Ishikawa (cell line): Measurements from ENCODE around the gene BID.

Experiments used
- CEBPB ChIP-seq: IDR thresholded peaks from 2 replicates; pipeline ENCODE4 v1.6.1; 2012
- CREB1 ChIP-seq: IDR thresholded peaks from 2 replicates; pipeline ENCODE4 v1.6.1; 2012; ENCODE audit warnings: low read depth
- EGR1 ChIP-seq: IDR thresholded peaks from 2 replicates; pipeline ENCODE4 v1.6.1; 2012
- EP300 ChIP-seq: IDR thresholded peaks from 2 replicates; pipeline ENCODE4 v1.6.1; 2012; ENCODE audit warnings: borderline replicate concordance
- FOXM1 ChIP-seq: IDR thresholded peaks from 2 replicates; pipeline ENCODE4 v1.6.1; 2012; ENCODE audit warnings: low read depth, borderline replicate concordance
- NFIC ChIP-seq: IDR thresholded peaks from 2 replicates; pipeline ENCODE4 v1.6.1; 2012
- RAD21 ChIP-seq: IDR thresholded peaks from 2 replicates; pipeline ENCODE4 v1.6.1; 2012; ENCODE audit warnings: low read depth
- TAF1 ChIP-seq: IDR thresholded peaks from 2 replicates; pipeline ENCODE4 v1.6.1; 2012; ENCODE audit warnings: low read depth, mild to moderate bottlenecking
- TCF12 ChIP-seq: IDR thresholded peaks from 2 replicates; pipeline ENCODE4 v1.6.1; 2012; ENCODE audit warnings: low read depth
- TEAD4 ChIP-seq: IDR thresholded peaks from 2 replicates; pipeline ENCODE4 v1.6.1; 2012
- YY1 ChIP-seq: IDR thresholded peaks from 2 replicates; pipeline ENCODE4 v1.6.1; 2012; ENCODE audit warnings: low read depth
- ZBTB7A ChIP-seq: IDR thresholded peaks from 2 replicates; pipeline ENCODE4 v1.6.1; 2012; ENCODE audit warnings: low read depth
- TF ChIP-seq, protein P1 (sequence below): IDR thresholded peaks from 2 replicates; pipeline ENCODE4 v1.6.1; 2012
- TF ChIP-seq, protein P2 (sequence below): IDR thresholded peaks from 2 replicates; pipeline ENCODE4 v1.6.1; 2012; ENCODE audit warnings: low read depth, mild to moderate bottlenecking
- TF ChIP-seq, protein P3 (sequence below): IDR thresholded peaks from 2 replicates; pipeline ENCODE4 v1.6.1; 2012

BID gene

DNA sequence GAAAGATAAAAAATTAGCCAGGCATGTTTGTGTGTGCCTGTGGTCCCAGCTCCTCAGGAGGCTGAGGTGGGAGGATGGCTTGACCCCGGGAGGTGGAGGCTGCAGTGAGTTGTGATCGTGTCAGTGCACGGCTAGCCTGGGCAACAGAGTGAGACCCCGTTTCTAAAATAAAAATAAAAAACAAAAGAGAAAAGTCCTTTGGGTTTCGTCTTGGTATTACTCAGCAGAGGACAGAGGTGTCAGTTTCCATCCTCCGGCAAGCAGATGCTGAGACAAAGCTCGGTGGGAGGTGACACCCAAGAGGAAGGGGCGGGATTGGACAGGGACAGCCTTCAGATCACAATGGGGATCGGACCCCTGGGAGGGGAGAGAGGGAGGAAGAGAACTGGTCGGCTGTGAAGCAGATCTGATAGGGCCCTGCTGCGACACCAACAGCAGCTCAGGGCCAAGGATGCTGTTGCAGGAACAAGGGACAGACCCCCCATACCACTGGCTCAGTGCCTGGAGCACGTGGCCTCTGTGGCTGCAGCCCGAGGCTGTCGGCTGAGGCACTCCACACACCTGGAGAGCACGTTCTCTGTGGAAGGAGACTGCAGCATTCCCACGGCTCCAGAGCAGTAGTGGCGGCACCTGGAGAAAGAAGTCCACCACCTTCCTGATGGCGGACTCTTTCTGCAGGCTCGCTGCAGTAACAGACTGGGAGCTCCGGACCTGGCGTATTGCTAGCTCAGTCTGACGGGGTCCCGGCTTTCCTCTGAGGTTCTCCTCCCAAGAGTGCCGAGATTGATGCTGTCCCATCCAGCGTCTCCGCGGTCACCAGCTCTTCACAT, 5.2 kb upstream of the BID start:
- TF ChIP-seq, protein P1, sequence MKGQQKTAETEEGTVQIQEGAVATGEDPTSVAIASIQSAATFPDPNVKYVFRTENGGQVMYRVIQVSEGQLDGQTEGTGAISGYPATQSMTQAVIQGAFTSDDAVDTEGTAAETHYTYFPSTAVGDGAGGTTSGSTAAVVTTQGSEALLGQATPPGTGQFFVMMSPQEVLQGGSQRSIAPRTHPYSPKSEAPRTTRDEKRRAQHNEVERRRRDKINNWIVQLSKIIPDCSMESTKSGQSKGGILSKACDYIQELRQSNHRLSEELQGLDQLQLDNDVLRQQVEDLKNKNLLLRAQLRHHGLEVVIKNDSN = peak; percentile 15; the same call in 1 of the 2 replicates
- TF ChIP-seq TAF1 = no peak

DNA sequence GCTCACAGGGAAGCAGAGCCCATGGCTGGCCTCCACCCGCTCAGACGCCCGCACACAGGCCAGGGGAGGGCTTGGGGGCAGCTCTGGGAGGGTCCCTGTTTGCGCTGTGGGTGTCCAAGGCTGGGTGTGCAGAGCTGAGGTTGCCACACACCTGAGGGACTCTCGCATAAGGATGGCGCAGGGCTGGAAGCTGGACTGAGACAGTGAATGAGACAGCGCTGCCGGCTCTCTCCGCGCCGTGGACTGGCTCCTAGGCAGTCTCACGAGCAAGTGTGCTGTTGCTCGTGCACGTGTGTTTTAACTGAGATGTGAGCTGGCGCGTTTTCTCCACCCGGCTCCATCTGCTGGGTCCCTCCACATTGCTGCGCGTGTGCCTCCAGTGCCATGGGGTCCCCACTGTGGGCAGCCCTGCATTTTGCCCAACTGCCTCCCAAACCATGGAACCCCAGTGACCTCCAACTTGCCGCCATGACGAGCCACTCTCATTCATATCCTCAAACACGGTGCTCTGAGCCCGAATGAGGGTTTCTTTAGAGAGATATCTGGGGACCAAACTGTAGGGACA, 4.2 kb upstream of the BID start:
- TF ChIP-seq, protein P2, sequence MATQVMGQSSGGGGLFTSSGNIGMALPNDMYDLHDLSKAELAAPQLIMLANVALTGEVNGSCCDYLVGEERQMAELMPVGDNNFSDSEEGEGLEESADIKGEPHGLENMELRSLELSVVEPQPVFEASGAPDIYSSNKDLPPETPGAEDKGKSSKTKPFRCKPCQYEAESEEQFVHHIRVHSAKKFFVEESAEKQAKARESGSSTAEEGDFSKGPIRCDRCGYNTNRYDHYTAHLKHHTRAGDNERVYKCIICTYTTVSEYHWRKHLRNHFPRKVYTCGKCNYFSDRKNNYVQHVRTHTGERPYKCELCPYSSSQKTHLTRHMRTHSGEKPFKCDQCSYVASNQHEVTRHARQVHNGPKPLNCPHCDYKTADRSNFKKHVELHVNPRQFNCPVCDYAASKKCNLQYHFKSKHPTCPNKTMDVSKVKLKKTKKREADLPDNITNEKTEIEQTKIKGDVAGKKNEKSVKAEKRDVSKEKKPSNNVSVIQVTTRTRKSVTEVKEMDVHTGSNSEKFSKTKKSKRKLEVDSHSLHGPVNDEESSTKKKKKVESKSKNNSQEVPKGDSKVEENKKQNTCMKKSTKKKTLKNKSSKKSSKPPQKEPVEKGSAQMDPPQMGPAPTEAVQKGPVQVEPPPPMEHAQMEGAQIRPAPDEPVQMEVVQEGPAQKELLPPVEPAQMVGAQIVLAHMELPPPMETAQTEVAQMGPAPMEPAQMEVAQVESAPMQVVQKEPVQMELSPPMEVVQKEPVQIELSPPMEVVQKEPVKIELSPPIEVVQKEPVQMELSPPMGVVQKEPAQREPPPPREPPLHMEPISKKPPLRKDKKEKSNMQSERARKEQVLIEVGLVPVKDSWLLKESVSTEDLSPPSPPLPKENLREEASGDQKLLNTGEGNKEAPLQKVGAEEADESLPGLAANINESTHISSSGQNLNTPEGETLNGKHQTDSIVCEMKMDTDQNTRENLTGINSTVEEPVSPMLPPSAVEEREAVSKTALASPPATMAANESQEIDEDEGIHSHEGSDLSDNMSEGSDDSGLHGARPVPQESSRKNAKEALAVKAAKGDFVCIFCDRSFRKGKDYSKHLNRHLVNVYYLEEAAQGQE = no peak
- TF ChIP-seq EGR1 (no peak), FOXM1 (no peak), YY1 (no peak), CEBPB (no peak), ZBTB7A (no peak), TEAD4 (no peak), CREB1 (no peak)
- TF ChIP-seq, protein P3, sequence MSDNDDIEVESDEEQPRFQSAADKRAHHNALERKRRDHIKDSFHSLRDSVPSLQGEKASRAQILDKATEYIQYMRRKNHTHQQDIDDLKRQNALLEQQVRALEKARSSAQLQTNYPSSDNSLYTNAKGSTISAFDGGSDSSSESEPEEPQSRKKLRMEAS = no peak
- TF ChIP-seq, protein P1 = no peak

DNA sequence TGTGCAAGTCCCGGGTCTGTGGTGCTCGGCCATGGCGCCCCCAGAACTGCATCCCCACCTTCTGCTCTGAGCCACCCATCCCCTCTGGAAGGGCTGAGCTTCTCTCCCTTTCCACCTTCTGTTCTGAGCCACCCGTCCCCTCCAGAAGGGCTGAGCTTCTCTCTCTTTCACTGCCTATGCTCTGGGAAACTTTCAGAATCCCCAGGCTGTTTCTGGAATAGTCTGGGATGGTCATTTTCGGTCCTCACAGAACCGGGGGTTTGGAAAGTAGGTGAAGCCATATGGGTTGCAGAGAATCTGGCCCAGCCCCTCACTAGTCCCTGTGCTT, 3.4 kb upstream of the BID start:
- TF ChIP-seq EGR1 (no peak), YY1 (no peak), TEAD4 (no peak), ZBTB7A (no peak), CEBPB (no peak), NFIC (no peak), EP300 (no peak), RAD21 (no peak), FOXM1 (no peak), TCF12 (no peak), CREB1 (no peak)
- TF ChIP-seq, protein P2 = no peak
- TF ChIP-seq, protein P1 = no peak
- TF ChIP-seq, protein P3 = no peak

DNA sequence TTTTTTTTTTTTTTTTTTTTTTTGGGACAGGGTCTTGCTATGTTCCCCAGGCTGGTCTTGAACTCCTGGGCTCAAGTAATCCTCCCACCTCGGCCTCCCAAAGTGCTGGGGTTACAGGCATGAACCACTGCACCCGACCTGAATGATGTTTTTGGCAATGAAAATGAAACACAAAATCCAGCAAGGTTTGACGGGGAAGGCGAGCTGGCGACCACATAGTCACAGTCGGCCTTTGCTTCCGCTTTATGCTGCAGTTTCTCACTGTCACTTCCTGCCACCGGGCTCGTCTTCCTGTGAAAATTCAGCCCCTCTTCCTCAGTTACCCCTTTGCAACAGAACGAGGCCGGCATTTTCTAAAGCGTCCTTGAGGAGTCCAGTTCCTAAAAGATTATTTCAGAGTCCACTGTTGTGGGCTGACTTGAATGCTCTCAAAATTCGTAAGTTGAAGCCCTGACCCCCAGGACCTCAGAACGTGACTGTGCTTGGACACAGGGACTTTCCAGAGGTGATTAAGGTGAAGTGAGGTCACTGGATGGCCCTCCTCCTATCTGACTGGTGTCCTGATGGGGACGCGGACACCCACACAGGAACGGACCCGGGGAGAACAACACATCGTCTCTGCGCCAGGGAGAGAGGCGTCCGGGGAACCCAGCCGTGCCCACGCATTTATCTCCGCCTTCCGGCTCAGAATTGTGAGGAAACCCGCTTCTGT, 2.9 kb upstream of the BID start:
- no peak for TF ChIP-seq RAD21
- TF ChIP-seq FOXM1 = no peak
- TF ChIP-seq, protein P3 = no peak
- TF ChIP-seq EP300 = no peak
- TF ChIP-seq, protein P2 = no peak
- no peak for TF ChIP-seq CEBPB
- no peak for TF ChIP-seq YY1
- TF ChIP-seq TCF12 = no peak
- TF ChIP-seq TAF1 = no peak
- TF ChIP-seq NFIC = no peak
- TF ChIP-seq, protein P1 = no peak
- TF ChIP-seq TEAD4 = no peak
- TF ChIP-seq EGR1 = no peak
